ENCODE measurements around the gene OR2Y1.
"Not testable (repeated sequence)": the region's sequence is repeated elsewhere in the genome, so short reads cannot be mapped to it uniquely, and the experiment has no call there.

Gene OR2Y1

GRCh38 chr5:180736536-180736935, 3.3 kb downstream of the OR2Y1 start:
- no peak for DNase-seq

- no peak for DNase-seq
These were observed 14.9 kb downstream of the OR2Y1 start for GRCh38 chr5:180724944-180725343.

GRCh38 chr5:180723936-180724335, 15.9 kb downstream of the OR2Y1 start:
- DNase-seq, result no peak

DNA sequence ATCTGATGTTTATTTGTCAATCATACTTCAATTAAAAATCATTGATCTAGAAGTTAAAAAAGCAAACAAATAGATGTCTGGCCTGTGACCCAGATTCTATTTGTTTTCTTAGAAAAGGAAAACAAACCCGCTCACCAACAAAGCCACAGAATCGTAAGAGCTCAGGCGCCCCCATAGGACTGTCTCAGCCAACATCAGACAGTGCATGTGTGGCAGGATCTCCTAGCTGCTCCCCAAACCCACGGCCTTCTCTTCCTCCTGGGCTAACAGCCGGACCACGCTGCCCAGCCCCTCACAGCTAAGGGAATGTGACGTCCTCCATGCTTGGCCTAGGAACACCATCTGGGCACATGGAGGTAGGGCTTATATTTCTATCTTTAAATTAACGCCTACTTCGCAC, 19.4 kb downstream of the OR2Y1 start:
- DNase-seq, result no peak

- DNase-seq, result no peak
These were observed 20.1 kb downstream of the OR2Y1 start for GRCh38 chr5:180719781-180720180.

- DNase-seq, result peak in 2 of 4 experiments; percentile 15 to 21
These were observed 20.9 kb downstream of the OR2Y1 start for GRCh38 chr5:180718810-180719453.

- no peak for DNase-seq
These were observed 21.9 kb downstream of the OR2Y1 start for GRCh38 chr5:180717989-180718388.

GRCh38 chr5:180704362-180704761, 35.5 kb downstream of the OR2Y1 start:
- DNase-seq, result no peak

GRCh38 chr5:180703912-180704311, 35.9 kb downstream of the OR2Y1 start:
- no peak for DNase-seq

DNA sequence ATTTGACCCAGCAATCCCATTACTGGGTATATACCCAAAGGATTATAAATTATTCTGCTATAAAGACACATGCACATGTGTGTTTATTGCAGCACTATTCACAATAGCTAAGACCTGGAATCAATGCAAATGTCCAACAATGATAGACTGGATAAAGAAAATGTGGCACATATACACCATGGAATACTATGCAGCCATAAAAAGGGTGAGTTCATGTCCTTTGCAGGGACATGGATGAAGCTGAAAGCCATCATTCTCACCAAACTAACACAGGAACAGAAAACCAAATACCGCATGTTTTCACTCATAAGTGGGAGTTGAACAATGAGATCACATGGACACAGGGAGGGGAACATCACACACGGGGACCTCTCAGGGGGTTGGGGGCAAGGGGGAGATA, 36.5 kb downstream of the OR2Y1 start:
- DNase-seq, result not testable (repeated sequence)

- DNase-seq, result not testable (repeated sequence)
These were observed 39.4 kb downstream of the OR2Y1 start for GRCh38 chr5:180700440-180700839.

DNA sequence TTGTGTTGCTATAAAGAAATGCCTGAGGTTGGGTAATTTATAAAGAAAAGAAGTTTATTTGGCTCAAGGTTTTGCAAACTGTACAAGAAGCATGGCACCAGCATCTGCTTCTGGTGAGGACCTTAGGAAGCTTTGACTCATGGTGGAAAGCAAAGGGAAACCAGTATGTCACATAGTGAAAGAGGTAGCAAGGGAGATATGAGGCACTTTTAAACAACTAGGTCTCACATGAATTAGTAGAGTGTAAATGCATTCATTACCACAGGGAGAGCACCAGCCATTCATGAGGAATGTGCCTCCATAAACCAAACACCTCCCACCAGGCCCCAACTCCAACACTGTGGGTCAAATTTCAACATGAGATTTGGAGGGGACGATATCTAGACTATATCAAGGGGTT, 40.8 kb downstream of the OR2Y1 start:
- DNase-seq, result no peak

- no peak for DNase-seq
These were observed 43.7 kb downstream of the OR2Y1 start for GRCh38 chr5:180696116-180696515.

DNA sequence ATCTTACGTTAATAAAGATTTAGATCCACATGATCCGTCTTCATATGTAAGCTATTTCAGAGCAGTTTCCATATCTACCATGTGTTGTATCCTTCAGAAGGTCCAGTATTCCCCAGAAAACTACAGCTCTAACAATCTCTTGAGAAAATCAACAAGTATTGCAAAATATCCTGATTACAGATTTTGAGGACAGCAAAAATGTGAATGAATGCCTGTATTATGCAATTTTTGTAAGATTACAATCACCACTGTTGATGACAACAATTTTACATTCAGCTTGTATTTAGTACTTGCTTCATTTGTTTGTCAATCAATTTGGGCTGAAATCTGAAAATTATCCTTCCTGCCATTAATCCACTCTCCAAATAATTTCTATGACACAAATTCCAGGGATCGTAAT, 47.4 kb downstream of the OR2Y1 start:
- DNase-seq, result no peak

- DNase-seq, result no peak
These were observed 48.8 kb downstream of the OR2Y1 start for GRCh38 chr5:180691046-180691445.

DNA sequence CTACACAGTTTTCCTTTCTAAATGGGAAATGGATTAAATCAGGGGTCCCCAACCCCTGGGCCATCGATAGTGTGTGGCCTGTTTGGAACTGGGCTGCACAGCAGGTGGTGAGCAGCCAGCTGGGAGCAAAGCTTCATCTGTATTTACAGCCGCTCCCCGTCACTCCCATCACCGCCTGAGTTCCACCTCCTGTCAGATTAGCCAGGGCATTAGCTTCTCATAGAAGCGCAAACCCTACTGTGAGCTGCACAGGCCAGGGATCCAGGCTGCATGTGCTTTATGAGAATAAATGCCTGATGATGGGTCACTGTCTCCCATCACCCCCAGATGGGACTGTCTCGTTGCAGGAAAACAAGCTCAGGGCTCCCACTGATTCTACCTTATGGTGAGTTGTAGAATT, 49.3 kb downstream of the OR2Y1 start:
- no peak for DNase-seq

- DNase-seq, result no peak
These were observed 50.1 kb downstream of the OR2Y1 start for GRCh38 chr5:180689775-180690174.

All from activated naive CD4-positive, alpha-beta T cell (primary cell).